Measurements from ENCODE around the gene MMGT1.

GRCh38 chrX:135973548-135974278, at the start of gene MMGT1:
- TF ChIP-seq EZH2 (IDR thresholded peaks at IDR 0.05; ENCODE audit: borderline replicate concordance, low read depth, low read length, poor library complexity, severe bottlenecking) (no peak), CTCF (conservative IDR thresholded peaks at IDR 0.05; ENCODE audit: low read depth, low read length) (no peak)
